HG03025 (cell line): ENCODE results near the gene REEP3.
A peak's percentile ranks its signal among the peaks of the same experiment; 100 is the strongest.
"Not testable (repeated sequence)": the region's sequence is repeated elsewhere in the genome, so short reads cannot be mapped to it uniquely, and the experiment has no call there.

Source experiments
- ATAC-seq: cut with Tn5 transposase; IDR thresholded peaks from one replicate; pipeline ENCODE4 v1.9.1; 2021; ENCODE audit warnings: mild to moderate bottlenecking, moderate library complexity; ENCODE audit not compliant: unreplicated experiment, low FRiP score

REEP3 gene, protein sequence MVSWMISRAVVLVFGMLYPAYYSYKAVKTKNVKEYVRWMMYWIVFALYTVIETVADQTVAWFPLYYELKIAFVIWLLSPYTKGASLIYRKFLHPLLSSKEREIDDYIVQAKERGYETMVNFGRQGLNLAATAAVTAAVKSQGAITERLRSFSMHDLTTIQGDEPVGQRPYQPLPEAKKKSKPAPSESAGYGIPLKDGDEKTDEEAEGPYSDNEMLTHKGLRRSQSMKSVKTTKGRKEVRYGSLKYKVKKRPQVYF

GRCh38 chr10:63520500-63521415 lies at the start of gene REEP3:
REEP3 (plus strand) TSS chr10:63521401; CDS start chr10:63521546, 145 bp downstream.
- ATAC-seq: peak; percentile 71

DNA sequence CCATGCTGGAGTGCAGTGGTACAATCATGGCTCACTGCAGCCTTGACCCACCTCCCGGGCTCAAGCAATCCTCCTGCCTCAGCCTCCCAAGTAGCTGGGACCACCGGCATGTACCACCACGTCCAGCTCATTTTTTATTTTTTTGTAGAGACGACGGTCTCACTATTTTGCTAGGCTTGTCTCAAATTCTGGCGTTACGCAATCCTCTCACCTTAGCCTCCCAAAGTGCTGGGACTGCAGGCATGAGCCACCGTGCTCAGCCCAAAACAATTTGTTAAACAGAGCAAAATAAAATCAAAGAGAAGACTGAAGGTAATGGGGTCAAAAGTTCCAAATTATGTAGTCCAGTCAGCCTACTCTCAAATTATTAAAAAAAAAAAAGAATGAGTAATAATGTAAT lies 46.7 kb upstream of the REEP3 start:
- no peak for ATAC-seq

DNA sequence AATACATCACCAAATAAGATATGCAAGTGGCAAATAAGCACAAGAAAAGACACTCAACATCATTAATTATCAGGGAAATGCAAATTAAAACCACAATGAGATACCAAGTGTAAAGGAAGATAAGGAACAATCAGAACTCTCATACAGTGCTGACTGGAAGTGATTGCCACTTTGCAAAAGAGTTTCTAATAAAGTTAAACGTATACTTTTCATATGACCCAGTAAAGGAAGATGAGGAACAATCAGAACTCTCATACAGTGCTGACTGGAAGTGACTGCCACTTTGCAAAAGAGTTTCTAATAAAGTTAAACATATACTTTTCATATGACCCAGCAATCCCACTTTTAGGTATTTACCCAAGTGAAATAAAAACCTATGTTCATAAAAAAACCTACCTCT lies 43.3 kb upstream of the REEP3 start:
- no peak for ATAC-seq

- no peak for ATAC-seq
These were observed 42.6 kb upstream of the REEP3 start for GRCh38 chr10:63478564-63478963.

- no peak for ATAC-seq
These were observed 41.0 kb upstream of the REEP3 start for GRCh38 chr10:63480237-63480636.

DNA sequence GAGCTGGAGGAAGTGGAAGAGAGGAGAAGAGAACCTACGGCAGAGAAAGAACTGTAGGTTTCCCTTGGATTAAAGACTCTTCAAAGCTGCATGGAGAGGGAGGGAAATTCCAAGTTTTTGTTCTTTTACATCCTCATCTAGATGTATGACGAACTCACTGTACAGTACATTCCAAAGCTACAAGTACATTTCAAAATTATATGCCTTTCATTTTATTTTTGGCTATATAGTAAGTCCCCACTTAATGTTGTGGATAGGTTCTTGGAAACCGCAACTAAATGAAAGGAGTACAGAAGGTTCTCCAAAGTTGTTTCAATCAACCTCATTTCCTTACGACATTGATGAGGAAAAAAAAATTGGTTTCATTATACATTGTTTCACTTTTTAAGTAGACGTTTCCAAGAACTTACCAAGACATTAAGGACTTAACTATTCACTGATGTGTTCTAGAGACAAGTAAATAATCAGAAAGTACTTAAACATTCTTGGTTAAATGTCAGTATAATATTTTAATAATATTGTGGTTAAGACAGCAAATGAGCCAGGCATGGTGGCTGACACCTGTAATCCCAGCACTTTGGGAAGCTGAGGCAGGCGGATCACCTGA lies 39.3 kb upstream of the REEP3 start:
- no peak for ATAC-seq

GRCh38 chr10:63483983-63484382 lies 37.2 kb upstream of the REEP3 start:
- ATAC-seq: no peak

DNA sequence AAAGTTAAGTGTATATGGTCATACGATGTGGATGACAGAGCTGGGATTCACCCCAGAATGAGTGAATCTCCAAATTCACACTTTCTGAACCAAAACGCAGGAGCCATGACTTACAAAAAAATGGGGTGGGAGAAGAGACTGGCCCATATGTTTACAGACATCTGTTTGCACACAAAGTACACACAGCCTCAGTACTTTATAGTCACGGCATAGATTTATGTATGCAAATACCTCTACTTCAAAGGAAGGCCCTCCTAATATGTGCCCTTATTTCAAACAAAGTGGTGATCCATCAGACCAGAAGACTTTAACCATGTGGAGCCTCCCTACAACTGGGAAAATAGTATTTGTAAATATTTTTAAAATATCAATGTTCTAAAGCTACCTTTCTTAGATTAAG lies 33.2 kb upstream of the REEP3 start:
- ATAC-seq: no peak

- no peak for ATAC-seq
These were observed 31.4 kb upstream of the REEP3 start for GRCh38 chr10:63489838-63490237.

DNA sequence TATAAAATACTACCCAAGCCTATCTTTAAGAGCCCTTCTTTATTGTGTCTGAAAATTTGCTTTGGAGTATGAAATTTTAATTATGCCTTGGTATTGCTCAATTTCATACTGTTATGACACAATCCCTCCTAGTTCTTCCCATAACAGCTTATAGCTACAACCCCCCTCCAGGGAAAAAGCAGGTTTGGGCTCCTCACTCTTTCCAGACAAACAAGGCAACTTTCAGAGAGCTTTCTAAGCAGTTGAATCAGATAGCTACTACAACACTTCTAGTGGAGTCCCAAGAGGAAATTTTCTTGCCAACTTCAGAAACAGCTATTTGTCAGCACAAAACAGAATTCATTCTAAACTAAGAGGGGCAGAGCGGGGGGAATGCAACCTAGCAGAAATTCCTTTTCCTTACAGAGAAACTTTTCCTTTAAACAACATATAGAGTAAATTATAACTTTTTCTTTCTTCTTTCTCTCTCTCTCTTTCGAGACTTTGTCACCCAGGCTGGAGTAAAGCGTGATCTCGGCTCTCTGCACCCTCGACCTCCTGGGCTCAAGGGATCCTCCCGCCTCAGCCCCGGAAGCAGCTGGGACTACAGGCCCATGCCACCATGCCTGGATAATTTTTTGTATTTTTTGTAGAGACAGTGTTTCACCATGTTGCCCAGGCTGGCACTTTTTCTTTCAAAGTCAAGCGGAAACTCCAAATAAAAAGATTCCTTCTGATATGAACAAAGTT lies 29.4 kb upstream of the REEP3 start:
- ATAC-seq: no peak

DNA sequence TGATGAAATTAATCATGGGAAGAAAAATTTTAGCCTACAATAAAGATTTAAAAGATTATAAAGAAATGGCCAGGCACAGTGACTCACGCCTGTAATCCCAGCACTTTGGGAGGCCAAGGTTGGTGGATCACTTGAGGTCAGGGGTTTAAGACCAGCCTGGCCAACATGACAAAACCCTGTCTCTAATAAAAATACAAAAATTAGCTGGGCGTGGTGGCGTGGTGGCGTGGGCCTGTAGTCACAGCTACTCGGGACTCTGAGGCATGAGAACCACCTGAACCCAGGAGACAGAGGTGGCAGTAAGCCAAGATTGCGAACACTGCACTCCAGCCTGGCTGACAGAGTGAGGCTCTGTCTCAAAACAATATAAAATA lies 28.9 kb upstream of the REEP3 start:
- ATAC-seq: not testable (repeated sequence)

- ATAC-seq: no peak
These were observed 28.2 kb upstream of the REEP3 start for GRCh38 chr10:63493004-63493403.

DNA sequence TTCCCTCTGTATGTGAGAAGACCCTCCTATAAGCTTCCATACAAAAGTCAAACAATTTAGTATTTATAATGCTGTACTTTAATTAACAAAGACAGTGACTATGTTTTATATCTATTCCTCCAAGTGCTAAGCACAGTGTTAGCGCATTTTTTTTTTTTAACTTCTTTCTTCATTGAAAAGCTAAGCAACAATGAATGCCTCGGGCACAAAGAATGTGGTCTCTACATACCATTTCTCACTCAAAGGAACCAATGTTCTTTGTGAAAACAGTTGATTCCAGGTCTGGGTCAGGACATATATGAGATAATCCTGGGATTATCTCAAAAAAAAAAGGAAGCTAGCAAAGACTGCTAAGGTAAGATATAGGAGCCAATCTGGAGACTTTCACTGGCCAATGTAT lies 26.2 kb upstream of the REEP3 start:
- ATAC-seq: no peak

- no peak for ATAC-seq
These were observed 24.6 kb upstream of the REEP3 start for GRCh38 chr10:63496561-63496960.

- no peak for ATAC-seq
These were observed 23.9 kb upstream of the REEP3 start for GRCh38 chr10:63497321-63497720.

- no peak for ATAC-seq
These were observed 22.5 kb upstream of the REEP3 start for GRCh38 chr10:63498665-63499064.

DNA sequence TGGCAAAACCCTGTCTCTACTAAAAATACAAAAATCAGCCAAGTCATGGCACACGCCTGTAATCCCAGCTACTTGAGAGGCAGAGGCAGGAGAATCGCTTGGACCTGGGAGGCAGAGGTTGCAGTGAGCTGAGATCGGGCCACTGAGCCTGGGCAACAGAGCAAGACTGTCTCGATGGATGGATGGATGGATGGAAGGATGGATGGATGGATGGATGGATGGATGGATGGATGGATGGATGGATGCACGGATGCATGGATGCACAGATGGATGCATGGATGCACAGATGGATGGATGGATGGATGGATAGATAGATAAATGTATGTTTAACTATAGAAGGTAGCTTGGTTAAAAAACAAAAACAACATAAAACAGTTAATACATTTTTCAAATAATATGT lies 20.6 kb upstream of the REEP3 start:
- ATAC-seq: not testable (repeated sequence)

DNA sequence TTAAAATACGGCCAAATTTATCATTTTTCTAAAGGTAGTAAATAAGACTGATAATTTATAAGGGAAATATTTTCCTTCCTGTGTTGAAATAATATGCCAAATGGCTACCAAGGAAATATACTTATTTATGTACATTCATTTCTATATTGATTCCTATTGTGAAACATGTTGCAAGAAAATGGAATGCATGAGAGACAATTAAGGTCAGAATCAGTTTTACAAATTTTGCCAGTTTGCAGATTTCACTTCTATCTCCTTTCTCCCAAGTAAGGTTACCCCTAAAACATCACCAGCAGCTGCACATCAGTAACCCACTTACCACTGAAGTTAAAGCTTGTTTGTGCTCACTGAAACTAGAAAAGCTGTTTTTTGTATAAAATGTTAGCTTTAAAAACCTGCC lies 19.2 kb upstream of the REEP3 start:
- ATAC-seq: no peak

GRCh38 chr10:63502832-63503231 lies 18.4 kb upstream of the REEP3 start:
- ATAC-seq: no peak

- ATAC-seq: no peak
These were observed 17.8 kb upstream of the REEP3 start for GRCh38 chr10:63503395-63503794.
